ENCODE results near the gene ADRM1. TPM values are rescaled to one million over a fixed set of nuclear protein-coding genes. Genes with fewer than 3 reads are reported as not detected.

ADRM1 gene
- total RNA-seq, 2 experiments from 2014 or later: 136 to 139 TPM

- no peak for DNase-seq
- no peaks in the 10 kb centered on the region for H3K9me3 Mint-ChIP-seq
Measured at GRCh38 chr20:62319346-62319909, 16.6 kb downstream of the ADRM1 start.

GRCh38 chr20:62320581-62321354, 18.0 kb downstream of the ADRM1 start:
- peak; percentile 31 for DNase-seq
- no peak overlapping the region for H3K27ac Mint-ChIP-seq
- no peaks in the 10 kb centered on the region for H3K36me3 Mint-ChIP-seq
- no peaks in the 10 kb centered on the region for H3K9me3 Mint-ChIP-seq
- no peaks in the 10 kb centered on the region for H3K27me3 Mint-ChIP-seq
- H3K4me3 Mint-ChIP-seq: no peak overlapping the region
- H3K4me1 Mint-ChIP-seq: no peaks in the 10 kb centered on the region

More at GRCh38 chr20:62319346-62319909, 16.6 kb downstream of the ADRM1 start:
- H3K4me1 Mint-ChIP-seq: no peaks in the 10 kb centered on the region
- H3K4me3 Mint-ChIP-seq: no peak overlapping the region
- no peak overlapping the region for H3K27ac Mint-ChIP-seq
- no peaks in the 10 kb centered on the region for H3K27me3 Mint-ChIP-seq
- H3K36me3 Mint-ChIP-seq: no peaks in the 10 kb centered on the region

- no peaks in the 10 kb centered on the region for H3K36me3 Mint-ChIP-seq
- H3K9me3 Mint-ChIP-seq: no peaks in the 10 kb centered on the region
- H3K4me1 Mint-ChIP-seq: no peaks in the 10 kb centered on the region
- DNase-seq: peak; percentile 39
- H3K27ac Mint-ChIP-seq: no peak overlapping the region
- no peaks in the 10 kb centered on the region for H3K27me3 Mint-ChIP-seq
- H3K4me3 Mint-ChIP-seq: no peak overlapping the region
Measured at GRCh38 chr20:62321521-62321948, 18.7 kb downstream of the ADRM1 start.

- Mint-ChIP-seq H3K4me3 (no peak overlapping the region), H3K27me3 (no peaks in the 10 kb centered on the region), H3K36me3 (no peaks in the 10 kb centered on the region), H3K27ac (no peak overlapping the region), H3K4me1 (no peaks in the 10 kb centered on the region), H3K9me3 (no peaks in the 10 kb centered on the region)
- no peak for DNase-seq
Measured at GRCh38 chr20:62321975-62322374, 19.2 kb downstream of the ADRM1 start.

- Mint-ChIP-seq H3K4me1 (no peaks in the 10 kb centered on the region), H3K27ac (no peak overlapping the region), H3K9me3 (no peaks in the 10 kb centered on the region), H3K4me3 (no peak overlapping the region), H3K27me3 (no peaks in the 10 kb centered on the region), H3K36me3 (no peaks in the 10 kb centered on the region)
- DNase-seq: no peak
Measured at GRCh38 chr20:62322492-62323041, 19.8 kb downstream of the ADRM1 start.

GRCh38 chr20:62323146-62323979, 20.6 kb downstream of the ADRM1 start:
- Mint-ChIP-seq H3K9me3 (no peaks in the 10 kb centered on the region), H3K4me3 (no peak overlapping the region), H3K27ac (no peak overlapping the region), H3K4me1 (no peaks in the 10 kb centered on the region), H3K27me3 (no peaks in the 10 kb centered on the region), H3K36me3 (no peaks in the 10 kb centered on the region)
- DNase-seq: no peak

- H3K36me3 Mint-ChIP-seq: no peaks in the 10 kb centered on the region
- no peaks in the 10 kb centered on the region for H3K9me3 Mint-ChIP-seq
- no peaks in the 10 kb centered on the region for H3K27me3 Mint-ChIP-seq
- no peak overlapping the region for H3K4me3 Mint-ChIP-seq
- H3K4me1 Mint-ChIP-seq: no peaks in the 10 kb centered on the region
- H3K27ac Mint-ChIP-seq: no peak overlapping the region
- DNase-seq: no peak
Measured at GRCh38 chr20:62323980-62324906, 21.4 kb downstream of the ADRM1 start.

GRCh38 chr20:62325172-62325905, 22.5 kb downstream of the ADRM1 start:
- Mint-ChIP-seq H3K27ac (no peak overlapping the region), H3K4me3 (no peak overlapping the region), H3K9me3 (no peaks in the 10 kb centered on the region), H3K36me3 (no peaks in the 10 kb centered on the region), H3K27me3 (no peaks in the 10 kb centered on the region), H3K4me1 (no peaks in the 10 kb centered on the region)
- no peak for DNase-seq

- Mint-ChIP-seq H3K4me3 (no peak overlapping the region), H3K27ac (no peak overlapping the region), H3K27me3 (no peaks in the 10 kb centered on the region), H3K4me1 (no peaks in the 10 kb centered on the region), H3K9me3 (no peaks in the 10 kb centered on the region), H3K36me3 (no peaks in the 10 kb centered on the region)
- no peak for DNase-seq
Measured at GRCh38 chr20:62326559-62326958, 23.8 kb downstream of the ADRM1 start.

GRCh38 chr20:62326959-62327725, 24.3 kb downstream of the ADRM1 start:
- Mint-ChIP-seq H3K27ac (no peak overlapping the region), H3K27me3 (no peaks in the 10 kb centered on the region), H3K4me3 (no peak overlapping the region), H3K9me3 (no peaks in the 10 kb centered on the region), H3K36me3 (no peaks in the 10 kb centered on the region), H3K4me1 (no peaks in the 10 kb centered on the region)
- no peak for DNase-seq

GRCh38 chr20:62327726-62328495, 25.1 kb downstream of the ADRM1 start:
- H3K27ac Mint-ChIP-seq: no peak overlapping the region
- no peaks in the 10 kb centered on the region for H3K9me3 Mint-ChIP-seq

GRCh38 chr20:62328684-62329388, 26.0 kb downstream of the ADRM1 start:
- Mint-ChIP-seq H3K27ac (no peak overlapping the region), H3K36me3 (no peaks in the 10 kb centered on the region), H3K4me1 (no peaks in the 10 kb centered on the region), H3K9me3 (no peaks in the 10 kb centered on the region), H3K27me3 (no peaks in the 10 kb centered on the region), H3K4me3 (no peak overlapping the region)
- no peak for DNase-seq

More at GRCh38 chr20:62327726-62328495, 25.1 kb downstream of the ADRM1 start:
- DNase-seq: no peak
- H3K4me1 Mint-ChIP-seq: no peaks in the 10 kb centered on the region
- H3K27me3 Mint-ChIP-seq: no peaks in the 10 kb centered on the region
- H3K4me3 Mint-ChIP-seq: no peak overlapping the region
- no peaks in the 10 kb centered on the region for H3K36me3 Mint-ChIP-seq
